Keratinocyte (primary cell): ENCODE measurements around the gene NFKBIL1. TPM values are rescaled to one million over a fixed set of nuclear protein-coding genes. Genes with fewer than 3 reads are reported as not detected.

Experiments
- DNase-seq: peaks from one replicate; pipeline ENCODE4 v3.0.0-alpha.2; 2011; ENCODE audit warnings: low read depth, missing footprints, low spot score
- FAIRE-seq: peaks from 2 replicates; lab custom pipeline; 2011; peaks lifted over from hg19 to GRCh38; lab: Jason Lieb, UNC
- H2AFZ ChIP-seq: 2 replicates; pipeline ENCODE4 v1.6.0; 2012; ENCODE audit warnings: low read length, control low read depth, inconsistent platforms; ENCODE audit not compliant: control insufficient read depth
- H3K27ac ChIP-seq: 2 replicates; pipeline ENCODE4 v1.5.1; 2011; ENCODE audit warnings: low read length; ENCODE audit not compliant: control insufficient read depth, insufficient read depth
- H3K27me3 ChIP-seq: 3 replicates; pipeline ENCODE4 v1.6.0; 2011; ENCODE audit warnings: low read length; ENCODE audit not compliant: control insufficient read depth, insufficient read depth; ENCODE audit errors: extremely low read depth
- H3K36me3 ChIP-seq, 2 experiments: 2 replicates in 1 of 2; 3 replicates in 1 of 2; pipeline ENCODE4 v1.5.1; 2011; ENCODE audit warnings: low read length in 2 of 2, mild to moderate bottlenecking in 1 of 2; ENCODE audit not compliant: control insufficient read depth in 2 of 2, insufficient read depth in 2 of 2; ENCODE audit errors: extremely low read depth in 1 of 2
- H3K4me1 ChIP-seq: 3 replicates; pipeline ENCODE4 v1.5.1; 2011; ENCODE audit warnings: low read length; ENCODE audit not compliant: control insufficient read depth, insufficient read depth; ENCODE audit errors: extremely low read depth
- H3K4me2 ChIP-seq: 3 replicates; pipeline ENCODE4 v1.6.0; 2011; ENCODE audit warnings: low read depth, low read length; ENCODE audit not compliant: control insufficient read depth, insufficient read depth; ENCODE audit errors: extremely low read depth
- H3K4me3 ChIP-seq, 3 experiments: fragments of 200-600 bp in 1 of 3; sonication (generic) in 1 of 3; 2 replicates in 2 of 3; 3 replicates in 1 of 3; pipeline ENCODE4 v1.5.1; 2011 to 2016; ENCODE audit warnings: low read length in 3 of 3, mild to moderate bottlenecking in 3 of 3, control low read depth in 2 of 3, inconsistent platforms in 1 of 3, low read depth in 1 of 3, mixed read lengths in 1 of 3, mixed run types in 1 of 3, moderate library complexity in 1 of 3; ENCODE audit not compliant: control insufficient read depth in 2 of 3, insufficient read depth in 2 of 3; ENCODE audit errors: extremely low read depth in 1 of 3
- H3K79me2 ChIP-seq: 2 replicates; pipeline ENCODE4 v1.6.0; 2012; ENCODE audit warnings: low read length; ENCODE audit not compliant: control insufficient read depth, insufficient read depth
- H3K9ac ChIP-seq: 3 replicates; pipeline ENCODE4 v1.6.0; 2011; ENCODE audit warnings: low read length; ENCODE audit not compliant: control insufficient read depth, insufficient read depth; ENCODE audit errors: extremely low read depth
- H3K9me1 ChIP-seq: 3 replicates; pipeline ENCODE4 v1.6.0; 2011; ENCODE audit warnings: low read length; ENCODE audit not compliant: control insufficient read depth, insufficient read depth; ENCODE audit errors: extremely low read depth
- H3K9me3 ChIP-seq: 2 replicates; pipeline ENCODE4 v1.5.1; 2012; ENCODE audit warnings: low read depth, low read length; ENCODE audit not compliant: control insufficient read depth
- H4K20me1 ChIP-seq: 3 replicates; pipeline ENCODE4 v1.6.0; 2011; ENCODE audit warnings: low read length; ENCODE audit not compliant: control insufficient read depth, insufficient read depth; ENCODE audit errors: extremely low read depth
- CTCF ChIP-seq, 3 experiments: IDR thresholded peaks in 1 of 3; conservative IDR thresholded peaks in 1 of 3; optimal IDR thresholded peaks in 1 of 3; 2 replicates in 2 of 3; 3 replicates in 1 of 3; pipeline versions ENCODE3 to v1.5.1; 2011; ENCODE audit warnings: low read length in 3 of 3, mild to moderate bottlenecking in 3 of 3, moderate library complexity in 2 of 3, control low read depth in 1 of 3, inconsistent platforms in 1 of 3; ENCODE audit not compliant: insufficient read depth in 2 of 3; ENCODE audit errors: extremely low read depth in 1 of 3
- EZH2 ChIP-seq: IDR thresholded peaks from one replicate; pipeline ENCODE4 v1.6.1; 2012; ENCODE audit warnings: inconsistent platforms, mild to moderate bottlenecking, low read length, moderate library complexity
- dilution Hi-C: fragments of 300-500 bp; cut with MboI; formaldehyde crosslinking; loops from one replicate; pipeline ENCODE4 v1.7.0; 2020; ENCODE audit warnings: low sequenced_read_pairs; ENCODE audit not compliant: extremely low pct_ligation_motif_present
- polyA plus RNA-seq, 5 experiments: library from polyadenylated mRNA; depleted of rRNA in 3 of 5; stranded (reverse) in 3 of 5; stranded (forward) in 1 of 5; unstranded in 1 of 5; fragments of >200 nt; gene quantifications; 1 replicate in 1 of 5; 2 replicates in 3 of 5; 3 replicates in 1 of 5; pipeline versions ENCODE4 v1.2.1 to v1.2.3, GENCODE V29; 2011 to 2012; ENCODE audit warnings: missing spikeins in 2 of 5, low read depth in 1 of 5, low replicate concordance in 1 of 5

Gene NFKBIL1
- polyA plus RNA-seq, 1 donor (not counting 4 experiments of a cell fraction or from before 2014, with no cell fraction given), result 4.8 TPM

- no peaks in the 10 kb centered on the region for H3K9me3 ChIP-seq
- H3K4me3 ChIP-seq, result peak overlapping the region; percentile 29 to 59 (median 44)
- FAIRE-seq, result no peak
- H3K27me3 ChIP-seq, result no peaks in the 10 kb centered on the region
- DNase-seq, result no peak
- dilution Hi-C loops, result no loop called here
- no peaks in the 10 kb centered on the region for H3K36me3 ChIP-seq
- H3K79me2 ChIP-seq, result no peaks in the 10 kb centered on the region
- H3K9ac ChIP-seq, result peak overlapping the region; percentile 48
- no peaks in the 10 kb centered on the region for H4K20me1 ChIP-seq
- H3K4me2 ChIP-seq, result peak overlapping the region; percentile 80
- H3K27ac ChIP-seq, result no peak overlapping the region
- no peak for TF ChIP-seq EZH2
- TF ChIP-seq CTCF (optimal IDR thresholded peaks at IDR 0.05 in 1 of 3, IDR thresholded peaks at IDR 0.05 in 1 of 3, conservative IDR thresholded peaks at IDR 0.05 in 1 of 3; ENCODE audit: extremely low read depth in 1 of 3, insufficient read depth in 2 of 3, low read length in 3 of 3), result no peak
- no peaks in the 10 kb centered on the region for H3K9me1 ChIP-seq
- H3K4me1 ChIP-seq, result peaks cover 19% of the 10 kb centered on the region
- peak overlapping the region; percentile 79 for H2AFZ ChIP-seq
Observed at GRCh38 chr6:31575952-31576685, 28.7 kb downstream of the NFKBIL1 start.

GRCh38 chr6:31576897-31577578 is 29.6 kb downstream of the NFKBIL1 start:
- no peak overlapping the region for H3K9ac ChIP-seq
- no peaks in the 10 kb centered on the region for H3K9me3 ChIP-seq
- peak overlapping the region; percentile 70 for H3K27ac ChIP-seq
- no peak for TF ChIP-seq EZH2
- no peak for TF ChIP-seq CTCF (optimal IDR thresholded peaks at IDR 0.05 in 1 of 3, IDR thresholded peaks at IDR 0.05 in 1 of 3, conservative IDR thresholded peaks at IDR 0.05 in 1 of 3; ENCODE audit: extremely low read depth in 1 of 3, insufficient read depth in 2 of 3, low read length in 3 of 3)
- H3K79me2 ChIP-seq, result no peaks in the 10 kb centered on the region
- no peak for DNase-seq
- H2AFZ ChIP-seq, result no peak overlapping the region
- H3K36me3 ChIP-seq, result no peaks in the 10 kb centered on the region
- no peaks in the 10 kb centered on the region for H3K27me3 ChIP-seq
- no peak overlapping the region for H3K4me2 ChIP-seq
- peaks cover 23% of the 10 kb centered on the region for H3K4me1 ChIP-seq
- FAIRE-seq, result no peak
- no peak overlapping the region for H3K4me3 ChIP-seq
- dilution Hi-C loops, result no loop called here
- H3K9me1 ChIP-seq, result no peaks in the 10 kb centered on the region
- H4K20me1 ChIP-seq, result no peaks in the 10 kb centered on the region
